Glutamatergic neuron (in vitro differentiated cells): ENCODE data around the gene MOCS2. TPM values are rescaled to one million over a fixed set of nuclear protein-coding genes. Genes with fewer than 3 reads are reported as not detected.

Experiments
- DNase-seq: peaks from one replicate; pipeline ENCODE4 v3.0.0; 2022
- H3K27ac Mint-ChIP-seq: one replicate; pipeline ENCODE4 v1.8.0; 2020; ENCODE audit warnings: mild to moderate bottlenecking, mixed read lengths, inconsistent platforms; ENCODE audit not compliant: unreplicated experiment
- H3K27me3 Mint-ChIP-seq: one replicate; pipeline ENCODE4 v1.8.0; 2020; ENCODE audit warnings: mild to moderate bottlenecking, moderate library complexity, mixed read lengths, inconsistent platforms; ENCODE audit not compliant: unreplicated experiment
- H3K36me3 Mint-ChIP-seq: one replicate; pipeline ENCODE4 v1.8.0; 2020; ENCODE audit warnings: mild to moderate bottlenecking, mixed read lengths, inconsistent platforms; ENCODE audit not compliant: unreplicated experiment
- H3K4me1 Mint-ChIP-seq: one replicate; pipeline ENCODE4 v1.8.0; 2020; ENCODE audit warnings: mild to moderate bottlenecking, low read depth, mixed read lengths, inconsistent platforms; ENCODE audit not compliant: unreplicated experiment
- H3K4me3 Mint-ChIP-seq: one replicate; pipeline ENCODE4 v1.8.0; 2020; ENCODE audit warnings: mild to moderate bottlenecking, mixed read lengths, inconsistent platforms; ENCODE audit not compliant: unreplicated experiment
- H3K9me3 Mint-ChIP-seq: one replicate; pipeline ENCODE4 v1.8.0; 2020; ENCODE audit warnings: mild to moderate bottlenecking, moderate library complexity, mixed read lengths, inconsistent platforms; ENCODE audit not compliant: unreplicated experiment
- total RNA-seq: library from RNA; stranded (reverse); fragmentation: NEBNext Ultra II Directional; extraction: Animal tissue kit (Norgen Biotek cat#: 25700); gene quantifications from one replicate; pipeline ENCODE4 v1.2.1, GENCODE V29; 2021; ENCODE audit not compliant: unreplicated experiment
- TF ChIP-seq, protein P1 (sequence below): fragments of 200-600 bp; sonication (generic); IDR thresholded peaks from one replicate; pipeline ENCODE4 v1.5.0; 2021; ENCODE audit not compliant: partially characterized antibody, unreplicated experiment

Gene MOCS2
- total RNA-seq, 1 donor from 2014 or later, result 19.2 TPM

DNA sequence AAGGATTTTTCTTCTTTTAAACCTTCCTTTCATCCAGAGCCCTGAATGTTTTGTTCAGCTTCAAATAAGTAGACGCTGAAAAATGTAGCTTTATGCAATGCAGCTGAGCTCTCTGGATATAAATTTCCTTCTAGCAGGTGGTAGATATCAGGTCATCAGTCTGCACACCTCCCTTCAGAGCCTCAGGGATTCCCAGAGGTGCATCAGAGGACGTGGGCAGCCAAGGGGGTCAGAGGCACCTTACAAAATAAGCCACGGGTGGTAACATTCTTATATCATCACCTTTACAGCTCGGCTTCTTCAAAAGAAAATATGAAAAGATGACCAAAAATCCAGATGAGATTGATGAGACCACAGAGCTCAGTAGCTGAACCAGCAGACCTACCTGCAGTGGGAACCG, 19.3 kb downstream of the MOCS2 start:
- no peak for DNase-seq
- TF ChIP-seq, protein P1, sequence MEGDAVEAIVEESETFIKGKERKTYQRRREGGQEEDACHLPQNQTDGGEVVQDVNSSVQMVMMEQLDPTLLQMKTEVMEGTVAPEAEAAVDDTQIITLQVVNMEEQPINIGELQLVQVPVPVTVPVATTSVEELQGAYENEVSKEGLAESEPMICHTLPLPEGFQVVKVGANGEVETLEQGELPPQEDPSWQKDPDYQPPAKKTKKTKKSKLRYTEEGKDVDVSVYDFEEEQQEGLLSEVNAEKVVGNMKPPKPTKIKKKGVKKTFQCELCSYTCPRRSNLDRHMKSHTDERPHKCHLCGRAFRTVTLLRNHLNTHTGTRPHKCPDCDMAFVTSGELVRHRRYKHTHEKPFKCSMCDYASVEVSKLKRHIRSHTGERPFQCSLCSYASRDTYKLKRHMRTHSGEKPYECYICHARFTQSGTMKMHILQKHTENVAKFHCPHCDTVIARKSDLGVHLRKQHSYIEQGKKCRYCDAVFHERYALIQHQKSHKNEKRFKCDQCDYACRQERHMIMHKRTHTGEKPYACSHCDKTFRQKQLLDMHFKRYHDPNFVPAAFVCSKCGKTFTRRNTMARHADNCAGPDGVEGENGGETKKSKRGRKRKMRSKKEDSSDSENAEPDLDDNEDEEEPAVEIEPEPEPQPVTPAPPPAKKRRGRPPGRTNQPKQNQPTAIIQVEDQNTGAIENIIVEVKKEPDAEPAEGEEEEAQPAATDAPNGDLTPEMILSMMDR, result no peak
- Mint-ChIP-seq H3K36me3 (no peaks in the 10 kb centered on the region), H3K9me3 (no peaks in the 10 kb centered on the region), H3K4me1 (no peaks in the 10 kb centered on the region), H3K27ac (no peak overlapping the region), H3K27me3 (no peaks in the 10 kb centered on the region), H3K4me3 (no peak overlapping the region)

DNA sequence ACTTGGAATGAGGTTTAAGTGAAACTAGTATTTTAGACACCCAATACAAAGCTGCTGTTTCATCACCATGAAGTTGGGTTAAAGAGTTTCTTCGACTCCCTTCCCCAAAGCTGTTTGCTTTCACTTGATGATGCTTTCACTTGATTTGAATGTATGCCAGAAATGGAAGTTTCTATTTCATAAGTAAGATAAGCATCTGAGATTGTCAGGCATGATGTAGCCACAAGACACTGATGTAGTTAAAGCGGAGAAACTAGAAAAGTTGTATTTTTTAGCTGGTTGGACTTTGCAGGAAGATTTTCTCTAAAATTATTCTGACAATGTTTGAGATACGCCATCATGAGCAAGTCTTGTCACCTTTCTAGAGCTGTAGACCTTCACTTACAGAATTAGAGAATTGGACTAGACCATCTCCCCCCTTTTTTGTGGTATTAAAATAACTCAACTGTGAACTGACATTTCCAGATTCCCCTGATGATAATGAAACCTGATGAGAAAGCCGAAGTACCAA, 20.0 kb downstream of the MOCS2 start:
- Mint-ChIP-seq H3K9me3 (no peaks in the 10 kb centered on the region), H3K4me3 (no peak overlapping the region), H3K27ac (no peak overlapping the region), H3K27me3 (no peaks in the 10 kb centered on the region), H3K4me1 (no peaks in the 10 kb centered on the region), H3K36me3 (no peaks in the 10 kb centered on the region)
- TF ChIP-seq, protein P1, result no peak
- DNase-seq, result no peak

DNA sequence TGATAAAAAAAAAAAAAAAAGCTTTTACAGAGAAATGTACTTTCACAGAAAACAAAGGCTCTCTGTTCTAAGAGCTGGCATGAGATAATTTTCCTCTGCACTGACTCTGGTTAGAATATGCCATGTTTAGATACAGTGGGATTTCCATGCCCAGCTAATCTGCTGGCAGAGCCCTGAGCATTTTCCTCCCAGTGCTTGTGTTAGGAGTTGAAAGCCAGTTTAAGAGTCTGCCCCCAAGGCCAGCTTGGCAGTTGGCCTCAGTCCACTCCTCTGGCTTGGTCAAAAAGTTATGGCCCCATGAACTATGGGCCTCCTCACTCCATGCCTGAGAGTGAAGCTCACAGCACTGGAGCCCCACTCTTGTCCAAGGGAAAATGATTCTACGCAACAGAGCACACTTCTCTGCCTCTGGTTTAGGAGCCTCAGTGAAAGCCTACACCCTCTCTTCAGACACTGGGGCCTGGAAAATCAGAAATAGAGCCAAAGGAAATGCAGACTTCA, 21.9 kb downstream of the MOCS2 start:
- no peak overlapping the region for H3K27ac Mint-ChIP-seq
- DNase-seq, result no peak

GRCh38 chr5:53087171-53087570, 22.4 kb downstream of the MOCS2 start:
- H3K27me3 Mint-ChIP-seq, result no peaks in the 10 kb centered on the region
- TF ChIP-seq, protein P1, result no peak
- H3K27ac Mint-ChIP-seq, result no peak overlapping the region
- no peaks in the 10 kb centered on the region for H3K9me3 Mint-ChIP-seq
- no peaks in the 10 kb centered on the region for H3K36me3 Mint-ChIP-seq
- no peak for DNase-seq
- H3K4me1 Mint-ChIP-seq, result no peaks in the 10 kb centered on the region
- H3K4me3 Mint-ChIP-seq, result no peak overlapping the region

More for the DNA sequence above, 21.9 kb downstream of the MOCS2 start:
- Mint-ChIP-seq H3K4me3 (no peak overlapping the region), H3K36me3 (no peaks in the 10 kb centered on the region), H3K4me1 (no peaks in the 10 kb centered on the region), H3K9me3 (no peaks in the 10 kb centered on the region), H3K27me3 (no peaks in the 10 kb centered on the region)
- TF ChIP-seq, protein P1, result no peak

- no peak for DNase-seq
- Mint-ChIP-seq H3K4me3 (no peak overlapping the region), H3K36me3 (no peaks in the 10 kb centered on the region), H3K4me1 (no peaks in the 10 kb centered on the region), H3K9me3 (no peaks in the 10 kb centered on the region), H3K27me3 (no peaks in the 10 kb centered on the region), H3K27ac (no peak overlapping the region)
- TF ChIP-seq, protein P1, result no peak
Measured at GRCh38 chr5:53084546-53085255, 24.9 kb downstream of the MOCS2 start.
